ENCODE data around the gene NDST3.

Gene NDST3

GRCh38 chr4:118047043-118047442 is 12.8 kb downstream of the NDST3 start:
- Histone ChIP-seq H3K4me2 (ENCODE audit: low read depth, low read length, poor library complexity, severe bottlenecking) (no peak overlapping the region), H3K27ac (ENCODE audit: low read depth, low read length) (no peak overlapping the region), H2AFZ (ENCODE audit: low read depth, low read length, severe bottlenecking) (no peak overlapping the region), H3K79me2 (ENCODE audit: insufficient read depth, low read length) (no peaks in the 10 kb centered on the region), H3K27me3 (ENCODE audit: low read length) (no peaks in the 10 kb centered on the region), H3F3A (ENCODE audit: insufficient read depth) (no peaks in the 10 kb centered on the region), H4K20me1 (ENCODE audit: low read depth, low read length) (no peaks in the 10 kb centered on the region), H3K9me3 (ENCODE audit: insufficient read depth, low read length) (no peaks in the 10 kb centered on the region), H3K9ac (ENCODE audit: low read length) (no peak overlapping the region), H3K4me3 (ENCODE audit: insufficient read depth, low read length, poor library complexity, severe bottlenecking) (no peak overlapping the region), H3K36me3 (ENCODE audit: low read length) (no peaks in the 10 kb centered on the region), H3K9me2 (replicated peaks; ENCODE audit: insufficient read depth, low read length) (no peaks in the 10 kb centered on the region)
- no peak for TF ChIP-seq CTCF (IDR thresholded peaks at IDR 0.05; ENCODE audit: insufficient read depth, low read length, poor library complexity, severe bottlenecking)
- no peak for TF ChIP-seq EZH2phosphoT487 (conservative IDR thresholded peaks at IDR 0.05; ENCODE audit: low read length)

- Histone ChIP-seq H2AFZ (ENCODE audit: low read depth, low read length, severe bottlenecking) (no peak overlapping the region), H4K20me1 (ENCODE audit: low read depth, low read length) (no peaks in the 10 kb centered on the region), H3K9me3 (ENCODE audit: insufficient read depth, low read length) (no peaks in the 10 kb centered on the region), H3K36me3 (ENCODE audit: low read length) (no peaks in the 10 kb centered on the region), H3K4me3 (ENCODE audit: insufficient read depth, low read length, poor library complexity, severe bottlenecking) (no peak overlapping the region), H3K79me2 (ENCODE audit: insufficient read depth, low read length) (no peaks in the 10 kb centered on the region), H3K9ac (ENCODE audit: low read length) (no peak overlapping the region), H3K4me2 (ENCODE audit: low read depth, low read length, poor library complexity, severe bottlenecking) (no peak overlapping the region), H3K27me3 (ENCODE audit: low read length) (no peaks in the 10 kb centered on the region), H3F3A (ENCODE audit: insufficient read depth) (no peaks in the 10 kb centered on the region), H3K27ac (ENCODE audit: low read depth, low read length) (no peak overlapping the region), H3K9me2 (replicated peaks; ENCODE audit: insufficient read depth, low read length) (no peaks in the 10 kb centered on the region)
- TF ChIP-seq EZH2phosphoT487 (conservative IDR thresholded peaks at IDR 0.05; ENCODE audit: low read length): no peak
- no peak for TF ChIP-seq CTCF (IDR thresholded peaks at IDR 0.05; ENCODE audit: insufficient read depth, low read length, poor library complexity, severe bottlenecking)
Measured at GRCh38 chr4:118058955-118059354, 24.7 kb downstream of the NDST3 start.

GRCh38 chr4:118059397-118059796 is 25.1 kb downstream of the NDST3 start:
- no peak overlapping the region for H3K4me2 ChIP-seq (ENCODE audit: low read depth, low read length, poor library complexity, severe bottlenecking)
- H3K9me2 ChIP-seq (replicated peaks; ENCODE audit: insufficient read depth, low read length): no peaks in the 10 kb centered on the region
- no peak overlapping the region for H3K27ac ChIP-seq (ENCODE audit: low read depth, low read length)
- H3K4me3 ChIP-seq (ENCODE audit: insufficient read depth, low read length, poor library complexity, severe bottlenecking): no peak overlapping the region
- H4K20me1 ChIP-seq (ENCODE audit: low read depth, low read length): no peaks in the 10 kb centered on the region
- H3K9me3 ChIP-seq (ENCODE audit: insufficient read depth, low read length): no peaks in the 10 kb centered on the region
- H3K79me2 ChIP-seq (ENCODE audit: insufficient read depth, low read length): no peaks in the 10 kb centered on the region
- H3K27me3 ChIP-seq (ENCODE audit: low read length): no peaks in the 10 kb centered on the region
- H3K9ac ChIP-seq (ENCODE audit: low read length): no peak overlapping the region
- H2AFZ ChIP-seq (ENCODE audit: low read depth, low read length, severe bottlenecking): no peak overlapping the region
- TF ChIP-seq EZH2phosphoT487 (conservative IDR thresholded peaks at IDR 0.05; ENCODE audit: low read length) (no peak), CTCF (IDR thresholded peaks at IDR 0.05; ENCODE audit: insufficient read depth, low read length, poor library complexity, severe bottlenecking) (no peak)
- no peaks in the 10 kb centered on the region for H3K36me3 ChIP-seq (ENCODE audit: low read length)
- no peaks in the 10 kb centered on the region for H3F3A ChIP-seq (ENCODE audit: insufficient read depth)

All from SU-DHL-6 (cell line).